Renal cortical epithelial cell (primary cell): Measurements from ENCODE around the gene ANO7. TPM values are rescaled to one million over a fixed set of nuclear protein-coding genes. Genes with fewer than 3 reads are reported as not detected.

ENCODE experiments used
- DNase-seq: peaks from one replicate; pipeline ENCODE4 v3.0.0-alpha.2; 2011; ENCODE audit warnings: low read depth
- total RNA-seq: library from RNA; depleted of rRNA; stranded (reverse); fragments of >200 nt; gene quantifications from 2 replicates; pipeline ENCODE4 v1.2.3, GENCODE V29; 2014

The ANO7 gene, protein sequence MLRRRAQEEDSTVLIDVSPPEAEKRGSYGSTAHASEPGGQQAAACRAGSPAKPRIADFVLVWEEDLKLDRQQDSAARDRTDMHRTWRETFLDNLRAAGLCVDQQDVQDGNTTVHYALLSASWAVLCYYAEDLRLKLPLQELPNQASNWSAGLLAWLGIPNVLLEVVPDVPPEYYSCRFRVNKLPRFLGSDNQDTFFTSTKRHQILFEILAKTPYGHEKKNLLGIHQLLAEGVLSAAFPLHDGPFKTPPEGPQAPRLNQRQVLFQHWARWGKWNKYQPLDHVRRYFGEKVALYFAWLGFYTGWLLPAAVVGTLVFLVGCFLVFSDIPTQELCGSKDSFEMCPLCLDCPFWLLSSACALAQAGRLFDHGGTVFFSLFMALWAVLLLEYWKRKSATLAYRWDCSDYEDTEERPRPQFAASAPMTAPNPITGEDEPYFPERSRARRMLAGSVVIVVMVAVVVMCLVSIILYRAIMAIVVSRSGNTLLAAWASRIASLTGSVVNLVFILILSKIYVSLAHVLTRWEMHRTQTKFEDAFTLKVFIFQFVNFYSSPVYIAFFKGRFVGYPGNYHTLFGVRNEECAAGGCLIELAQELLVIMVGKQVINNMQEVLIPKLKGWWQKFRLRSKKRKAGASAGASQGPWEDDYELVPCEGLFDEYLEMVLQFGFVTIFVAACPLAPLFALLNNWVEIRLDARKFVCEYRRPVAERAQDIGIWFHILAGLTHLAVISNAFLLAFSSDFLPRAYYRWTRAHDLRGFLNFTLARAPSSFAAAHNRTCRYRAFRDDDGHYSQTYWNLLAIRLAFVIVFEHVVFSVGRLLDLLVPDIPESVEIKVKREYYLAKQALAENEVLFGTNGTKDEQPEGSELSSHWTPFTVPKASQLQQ
- 1.2 and 1.8 TPM in 2 replicates for total RNA-seq

DNA sequence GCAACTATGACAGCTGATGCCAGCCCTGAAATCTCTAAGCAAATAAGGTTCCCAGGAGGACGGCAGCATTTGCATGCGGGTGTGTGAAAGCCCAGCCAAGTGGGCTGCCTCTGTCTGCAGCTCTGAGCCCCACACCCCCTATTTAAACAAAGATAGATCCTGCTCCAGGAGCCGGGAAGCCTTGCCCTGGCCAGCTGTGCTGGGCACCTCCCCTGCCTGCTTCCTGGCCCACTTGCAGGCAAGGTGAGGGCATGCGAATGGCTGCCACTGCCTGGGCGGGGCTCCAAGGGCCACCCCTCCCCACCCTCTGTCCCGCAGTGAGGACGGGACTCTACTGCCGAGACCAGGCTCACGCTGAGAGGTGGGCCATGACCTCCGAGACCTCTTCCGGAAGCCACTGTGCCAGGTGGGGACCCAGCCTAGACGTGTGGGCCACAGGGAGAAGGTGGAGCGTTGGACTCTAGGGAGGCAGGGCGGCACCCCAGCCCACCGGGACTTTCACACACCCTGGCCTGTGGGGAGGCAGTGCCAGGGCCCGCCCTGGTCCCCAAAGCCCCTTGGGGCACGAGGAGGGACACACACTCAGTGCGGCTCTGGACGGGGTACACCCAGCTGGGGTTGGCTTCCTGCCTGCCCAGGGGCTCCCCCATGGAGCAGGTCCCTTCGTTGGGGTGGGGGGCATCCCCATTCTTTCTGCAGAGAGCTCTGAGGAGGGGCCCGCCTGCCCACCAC is at the start of gene ANO7:
Gene ANO7, plus strand, starts transcription at position 317 of the 732 bp plus-strand sequence. CDS start 1,387 bp downstream, outside the sequence.
- no peak for DNase-seq

DNA sequence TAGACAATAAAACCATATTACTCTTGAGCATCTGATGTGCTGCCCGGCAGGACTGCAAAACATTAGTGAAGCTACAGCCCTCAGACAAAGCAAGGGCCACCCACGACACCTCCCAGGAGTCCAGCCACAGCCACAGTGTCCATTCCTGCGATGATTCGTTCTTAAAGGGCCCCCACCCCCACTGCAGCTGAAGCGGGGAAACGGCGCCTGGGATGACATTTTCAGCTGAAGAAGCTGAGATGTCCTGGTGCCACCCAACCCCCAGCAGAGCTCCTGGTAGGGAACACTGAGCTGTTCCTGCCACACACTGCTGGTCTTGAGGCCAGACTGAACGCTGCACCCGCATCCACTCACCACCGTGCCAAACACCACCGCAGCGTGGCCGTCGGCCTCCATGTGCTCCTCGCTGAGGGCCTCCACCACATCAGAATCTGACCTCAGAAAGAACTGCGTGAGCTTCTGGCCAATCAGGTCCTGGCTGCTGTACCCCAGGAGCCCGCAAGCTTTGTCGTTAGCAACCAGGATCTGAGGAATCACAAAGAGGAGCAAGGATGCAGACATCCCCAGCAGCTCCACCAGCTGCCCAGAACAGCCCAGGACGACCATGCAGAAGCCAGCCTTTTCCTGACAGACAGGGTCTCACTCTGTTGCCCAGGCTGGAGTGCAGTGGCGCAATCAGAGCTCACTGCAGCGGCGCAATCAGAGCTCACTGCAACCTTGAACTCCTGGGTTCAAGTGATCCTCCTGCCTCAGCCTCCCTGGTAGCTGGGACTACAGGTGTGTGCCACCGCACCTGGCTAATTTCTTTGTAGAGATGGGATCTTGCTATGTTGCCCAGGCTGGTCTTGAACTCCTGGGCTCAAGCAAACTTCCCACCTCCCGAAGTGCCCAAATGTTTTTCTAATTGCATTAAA is 48.7 kb upstream of the ANO7 start:
- DNase-seq = no peak

DNA sequence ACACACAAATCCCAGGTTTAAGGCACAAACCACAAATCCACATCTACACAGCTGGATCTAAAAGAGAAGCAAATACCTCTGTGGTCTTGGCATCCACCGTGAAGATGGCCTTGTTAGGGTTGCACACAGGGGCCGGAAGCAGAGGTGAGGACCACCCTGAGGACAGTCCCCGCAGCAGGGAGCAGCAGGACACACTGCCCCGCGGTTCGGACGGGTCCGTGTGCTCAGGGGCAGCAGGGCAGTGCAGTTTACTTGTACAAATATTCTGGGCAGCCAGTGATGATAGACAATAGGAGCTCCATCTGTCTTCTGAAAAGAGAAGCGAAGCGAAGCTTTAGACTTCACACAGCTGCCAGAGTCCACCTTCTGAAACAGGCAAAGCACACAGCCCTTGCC is 48.0 kb upstream of the ANO7 start:
- no peak for DNase-seq

DNA sequence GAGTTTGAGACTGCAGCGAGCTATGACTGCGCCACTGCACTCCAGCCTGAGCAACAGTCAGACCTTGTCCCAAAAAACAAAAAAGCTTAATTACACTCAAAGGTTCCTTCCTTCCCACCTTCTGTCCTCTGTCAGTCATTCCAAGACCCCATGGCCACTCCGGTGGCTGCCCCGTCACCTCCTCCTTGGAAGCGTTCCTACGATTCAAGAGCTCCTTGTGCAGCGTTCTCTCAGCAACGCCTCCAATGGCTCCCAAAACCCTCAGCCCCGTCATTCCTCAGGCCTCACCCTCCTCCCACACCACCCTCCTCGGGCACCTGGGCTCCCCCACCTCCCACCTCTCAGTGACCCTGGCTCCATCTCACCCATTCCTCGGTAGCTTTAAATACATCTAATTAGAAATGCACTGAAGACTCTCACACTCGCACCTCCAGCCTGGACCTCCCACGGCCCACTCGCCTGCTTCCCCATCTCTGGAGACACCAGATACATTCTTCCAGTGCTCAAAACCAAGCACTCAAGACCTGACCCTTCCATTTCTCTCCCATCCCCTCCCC is 47.2 kb upstream of the ANO7 start:
- DNase-seq = no peak

DNA sequence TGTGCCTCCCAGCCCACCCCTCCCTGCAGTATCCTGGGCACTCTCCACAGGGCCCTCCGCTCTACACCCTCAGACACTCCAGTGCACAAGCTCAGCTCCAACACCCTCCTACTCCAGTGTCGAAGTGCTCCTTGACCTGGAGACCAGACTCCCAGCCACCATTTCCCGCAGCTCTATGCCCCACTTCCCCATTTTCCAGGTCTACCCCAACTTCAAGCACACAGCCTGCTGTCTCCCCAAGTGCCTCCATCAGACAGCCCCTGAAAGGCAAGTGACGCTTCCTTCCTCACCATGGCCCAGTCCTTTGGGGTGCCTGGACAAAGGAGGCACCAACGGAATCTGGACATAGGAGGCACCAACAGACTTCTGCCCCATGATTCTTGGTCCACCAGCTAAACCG is 46.4 kb upstream of the ANO7 start:
- no peak for DNase-seq

DNA sequence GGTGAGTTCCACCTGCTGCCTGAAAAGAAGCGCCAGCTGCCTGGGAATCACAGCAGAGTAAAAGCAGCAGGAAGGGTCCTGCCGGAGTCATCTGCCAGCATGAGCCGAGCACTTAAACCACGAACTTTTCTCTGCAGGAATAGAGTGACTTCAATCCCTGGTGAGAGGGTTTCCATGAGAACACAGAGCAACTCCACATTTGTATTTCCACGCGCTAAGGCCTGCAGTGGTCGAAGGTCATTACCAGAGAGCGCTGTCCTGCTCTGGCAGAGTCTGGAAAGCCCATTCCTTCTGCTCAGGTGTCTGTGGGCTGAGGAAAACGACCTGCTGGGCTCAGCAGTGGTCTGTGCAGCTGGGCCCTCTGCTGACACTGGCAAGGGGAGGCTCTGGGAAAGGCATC is 45.9 kb upstream of the ANO7 start:
- DNase-seq = no peak

DNA sequence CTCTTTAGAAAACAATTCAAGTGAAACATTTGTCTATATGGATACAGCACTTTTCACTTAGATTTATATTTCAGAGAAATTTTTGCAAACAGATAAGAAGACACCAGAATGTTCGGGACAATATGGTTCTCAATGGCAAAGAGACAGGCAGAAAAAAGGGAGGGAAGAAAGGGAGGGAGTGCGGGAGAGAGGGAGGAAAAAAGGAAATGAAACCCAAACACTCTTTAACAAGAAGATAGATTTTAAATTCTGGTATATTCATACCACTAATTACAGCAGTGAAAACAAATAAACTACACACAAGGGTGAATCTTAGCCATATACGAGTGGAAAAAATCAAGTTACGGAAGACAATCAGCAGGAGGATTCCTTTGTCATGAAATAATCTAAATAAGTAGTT is 42.2 kb upstream of the ANO7 start:
- DNase-seq = no peak

DNA sequence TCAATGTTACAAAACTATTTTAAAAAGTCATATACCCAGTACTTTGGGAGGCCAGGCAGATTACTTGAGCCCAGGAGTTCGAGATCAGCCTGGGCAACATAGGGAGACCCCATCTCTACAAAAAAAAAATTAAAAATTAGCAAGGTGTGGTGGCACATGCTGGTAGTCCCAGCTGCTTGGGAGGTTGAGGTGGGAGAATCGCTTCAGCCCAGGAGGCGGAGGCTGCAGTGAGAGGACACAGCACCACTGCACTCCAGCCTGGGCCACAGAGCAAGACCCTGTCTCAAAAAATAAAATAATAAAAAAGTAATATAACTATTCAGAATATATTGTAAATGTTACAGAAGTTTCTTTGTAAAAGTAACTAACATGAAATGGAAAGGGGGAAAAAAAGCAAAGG is 41.1 kb upstream of the ANO7 start:
- no peak for DNase-seq

DNA sequence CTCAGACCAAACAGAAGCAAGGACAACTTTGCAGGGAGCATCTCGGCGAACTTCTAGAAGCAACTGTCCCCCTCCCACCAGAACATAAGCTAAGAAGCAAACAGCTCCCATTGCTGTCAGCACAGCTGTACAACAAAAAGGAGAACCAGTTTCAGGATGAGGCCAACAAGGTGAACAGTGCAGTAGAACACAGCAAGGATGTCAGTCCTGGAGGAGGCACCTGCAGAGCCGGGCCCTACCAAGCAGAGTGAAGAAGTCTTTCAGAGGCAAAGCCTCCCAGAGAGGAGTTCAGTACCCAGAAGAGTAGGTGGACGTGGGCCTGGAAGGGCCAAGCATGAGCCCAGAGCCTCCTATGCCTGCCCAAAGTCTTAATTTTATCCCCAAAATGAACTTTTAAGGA is 40.2 kb upstream of the ANO7 start:
- no peak for DNase-seq

DNA sequence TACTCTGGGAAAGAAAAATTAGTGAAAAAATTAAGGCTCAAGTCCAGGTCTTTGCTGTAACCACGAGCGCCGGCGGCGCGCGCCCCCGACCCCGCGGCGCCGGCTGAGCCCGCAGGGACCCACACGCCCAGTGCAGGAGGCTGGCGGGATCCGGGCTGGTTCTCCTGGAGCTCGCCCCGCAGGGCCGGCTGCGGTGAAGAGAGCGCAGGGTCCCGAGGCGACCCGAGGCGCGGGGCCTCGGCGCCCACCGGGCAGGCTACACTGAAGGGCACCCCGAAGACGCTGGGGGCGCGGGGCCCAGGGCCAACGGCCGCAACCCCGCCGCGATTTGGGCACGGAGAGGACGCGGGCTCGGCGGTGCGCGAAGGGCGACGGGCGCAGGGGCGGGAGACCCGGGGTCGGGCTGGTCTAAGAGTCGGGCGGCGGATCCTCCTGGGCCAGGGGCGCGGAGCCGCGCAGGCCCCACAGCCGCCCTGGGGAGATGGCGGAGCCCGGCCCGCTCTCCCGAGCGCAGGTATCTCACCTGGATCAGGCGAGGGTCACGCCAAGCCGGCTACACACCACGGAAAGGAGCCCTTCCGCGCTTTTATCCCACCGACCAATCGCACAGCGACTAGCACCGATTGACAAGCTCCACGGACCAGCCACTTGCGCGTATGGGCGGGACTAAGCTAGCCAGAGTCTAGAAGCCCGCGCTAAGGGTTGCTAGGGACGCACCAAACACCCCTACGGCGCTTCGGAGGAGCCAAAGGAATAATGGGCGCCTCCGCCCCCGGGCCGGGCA is 39.4 kb upstream of the ANO7 start, which contains the start of gene PASK:
Gene PASK, minus strand, starts transcription at position 582 of the 784 bp plus-strand sequence. CDS start 6,440 bp downstream, outside the sequence.
- peak; percentile 93 for DNase-seq

DNA sequence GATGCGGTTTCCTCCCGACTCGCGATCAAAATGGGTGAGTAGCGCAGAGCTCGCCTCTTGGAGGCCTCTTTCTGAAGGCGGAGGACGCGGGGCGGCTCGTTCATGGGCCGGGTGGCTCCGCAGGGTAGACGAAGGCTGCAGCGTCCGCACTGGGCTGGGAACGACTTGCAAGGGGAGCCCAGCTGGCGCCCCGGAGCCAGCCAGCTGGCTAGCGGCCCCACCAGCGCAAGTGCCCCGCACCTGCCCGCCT is 38.9 kb upstream of the ANO7 start:
- DNase-seq = no peak

DNA sequence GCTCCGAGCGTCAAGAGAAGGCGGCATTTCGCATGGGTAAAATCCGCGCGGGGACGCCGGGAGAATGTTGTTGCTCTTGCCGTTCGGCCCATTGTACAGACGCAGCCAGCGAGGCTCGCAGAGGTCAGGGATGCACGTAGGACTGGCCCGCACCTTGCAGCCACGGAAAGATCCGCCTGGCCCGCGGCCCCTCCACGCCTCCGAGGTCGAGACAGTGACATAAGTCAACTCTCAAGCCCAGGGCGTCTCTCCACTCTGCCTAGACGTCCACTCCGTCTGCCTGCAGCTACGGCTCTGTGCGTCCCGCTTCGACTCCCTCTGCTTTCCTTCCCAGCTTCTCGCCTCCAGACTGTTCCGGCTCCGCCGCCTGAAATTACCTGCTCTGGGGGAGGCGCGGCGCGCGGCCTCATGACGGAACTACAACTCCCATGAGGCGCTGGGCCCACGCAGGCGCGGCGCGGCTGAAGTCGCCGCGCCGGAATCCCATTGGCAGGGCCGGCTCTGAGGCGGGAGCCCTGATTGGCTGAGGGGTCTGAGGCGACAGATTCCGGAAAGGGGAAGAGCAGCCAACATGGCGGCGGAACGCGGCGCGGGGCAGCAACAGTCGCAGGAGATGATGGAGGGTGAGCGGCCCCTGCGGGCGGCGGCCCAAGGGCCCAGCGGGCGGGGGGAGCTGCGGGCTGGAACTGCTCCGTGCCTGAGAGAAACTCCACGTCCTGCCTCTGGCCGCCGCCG is 38.4 kb upstream of the ANO7 start, which contains the start of gene PPP1R7:
Gene PPP1R7, plus strand, starts transcription at position 543 of the 735 bp plus-strand sequence. Its CDS starts 29 bp downstream, at position 572.
- peak; percentile 85 for DNase-seq

DNA sequence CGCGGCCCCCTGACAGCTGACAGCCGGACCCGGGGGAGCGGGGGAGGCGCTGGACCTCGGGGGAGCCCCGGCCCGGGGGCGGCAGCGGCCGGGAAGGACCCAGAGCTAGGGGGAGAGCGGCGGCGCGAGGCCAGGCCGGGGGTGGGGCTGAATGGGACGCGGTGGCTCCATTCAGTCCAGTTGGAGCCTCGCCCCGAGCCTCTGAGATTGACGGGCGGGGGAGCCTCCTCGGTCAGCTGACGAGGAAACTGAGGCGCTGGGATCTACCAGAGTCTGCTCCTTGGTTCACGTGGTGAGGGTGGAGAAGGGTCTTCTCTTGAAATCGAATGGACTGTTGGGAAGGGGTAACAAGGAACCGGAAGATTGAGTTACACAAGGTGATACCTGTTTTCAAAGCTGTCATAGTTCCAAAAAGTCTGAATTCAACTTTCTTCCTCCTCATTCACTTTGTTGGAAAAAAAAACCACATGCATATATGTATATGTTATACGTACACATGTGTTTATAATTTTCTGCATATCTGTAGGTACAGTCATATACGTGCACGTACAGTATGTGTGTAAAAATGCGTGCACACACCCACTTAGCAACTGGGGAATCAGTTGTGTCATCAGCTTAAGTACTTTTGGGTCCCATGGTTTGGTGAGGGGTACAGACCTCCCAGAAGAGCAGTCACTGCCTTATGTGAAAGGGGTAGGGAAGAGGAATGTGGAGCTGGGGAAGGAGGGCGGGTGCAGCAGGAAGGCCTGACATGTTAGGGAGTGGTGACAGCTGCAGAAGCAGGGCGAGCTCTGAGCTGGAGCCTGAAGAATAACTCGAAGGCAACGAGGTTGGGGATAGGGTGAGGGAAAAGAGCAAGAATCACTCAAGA is 37.6 kb upstream of the ANO7 start:
- DNase-seq = no peak

DNA sequence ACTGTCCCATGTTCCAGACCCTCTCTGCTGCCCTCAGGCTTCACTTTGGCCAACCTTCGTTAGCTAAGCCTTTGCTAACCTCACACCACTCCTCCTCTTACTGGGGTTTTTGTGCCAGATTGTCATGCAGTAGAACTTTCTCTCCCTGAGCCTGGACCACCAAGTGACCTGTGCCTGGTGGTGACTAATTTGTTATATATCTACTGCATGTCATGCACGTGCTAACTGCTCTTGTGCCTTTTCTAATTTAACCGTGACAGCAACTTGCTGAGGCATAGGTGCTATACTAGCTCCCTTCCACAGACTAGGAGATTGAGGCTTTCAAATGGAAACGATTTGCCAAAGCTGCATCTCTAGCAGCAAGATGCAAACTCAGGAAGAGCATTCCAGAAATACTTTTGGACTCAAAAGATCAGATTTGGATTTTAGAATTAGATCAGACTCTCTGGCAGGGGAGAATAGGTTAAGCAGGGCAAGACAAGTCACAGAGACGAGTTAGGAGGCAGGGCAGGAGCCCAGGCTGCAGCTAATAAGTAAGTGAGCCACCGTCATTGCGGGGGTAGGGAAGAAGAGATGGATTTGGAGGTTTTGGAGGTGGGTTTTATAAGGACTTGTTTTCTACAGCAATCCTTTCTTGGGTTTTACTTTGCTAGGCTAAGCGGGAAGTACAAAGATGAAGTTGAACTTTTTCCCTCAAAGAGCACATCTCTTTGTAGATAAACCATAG is 36.4 kb upstream of the ANO7 start:
- no peak for DNase-seq

DNA sequence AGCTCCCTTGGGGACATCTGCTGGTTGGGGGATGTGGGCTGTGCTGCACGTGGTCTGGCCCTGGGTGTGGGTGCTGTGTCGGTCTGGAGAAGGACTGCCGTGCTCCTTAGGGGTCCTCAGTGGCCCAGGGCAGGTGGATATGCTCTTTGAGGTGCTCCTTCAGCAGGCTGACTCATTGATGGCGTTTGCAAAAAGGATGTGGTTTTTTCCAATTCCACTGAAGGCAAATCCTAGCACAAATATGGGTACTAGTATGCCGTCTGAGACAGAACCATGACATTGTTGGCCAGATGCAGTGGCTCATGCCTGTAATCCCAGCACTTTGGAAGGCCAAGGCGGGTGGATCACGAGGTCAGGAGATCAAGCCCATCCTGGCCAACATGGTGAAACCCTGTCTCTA is 34.9 kb upstream of the ANO7 start:
- no peak for DNase-seq

DNA sequence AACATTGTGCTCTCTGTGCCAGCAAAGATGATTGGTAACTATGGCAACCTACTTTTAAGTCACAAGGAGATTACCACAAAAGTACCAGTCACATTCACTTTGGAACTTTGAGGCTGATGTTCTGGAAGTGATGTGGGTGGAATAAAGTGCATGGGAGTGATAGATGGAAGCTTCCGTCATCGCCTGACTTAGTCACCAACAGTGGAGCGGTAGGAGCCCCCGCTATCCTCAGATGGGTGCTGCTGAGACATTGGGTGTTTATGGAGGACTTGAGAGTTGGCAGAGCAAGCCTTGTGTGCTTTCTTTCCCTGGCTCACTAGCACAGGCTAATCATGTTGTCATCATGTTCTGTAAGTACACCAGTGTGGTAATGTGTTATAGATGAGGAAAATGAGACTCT is 33.6 kb upstream of the ANO7 start:
- no peak for DNase-seq

DNA sequence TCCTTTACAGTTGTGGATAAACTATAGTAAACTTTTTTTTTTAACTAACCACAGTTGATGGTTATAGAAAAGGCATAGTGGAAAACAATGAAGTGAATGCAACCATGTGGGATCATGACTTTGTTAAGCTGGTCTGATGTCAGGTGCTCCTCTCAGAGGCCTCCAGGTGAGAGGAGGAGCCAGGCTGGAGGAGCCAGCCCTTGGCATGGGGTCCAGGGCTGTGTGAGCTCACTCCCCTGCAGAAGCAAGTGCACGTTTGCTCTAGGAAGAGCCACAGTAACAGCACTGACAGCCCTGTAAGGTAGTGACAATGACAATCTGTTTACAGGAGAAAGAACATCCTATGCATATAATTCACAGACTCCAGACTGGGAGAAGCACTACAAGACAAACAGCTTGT is 32.5 kb upstream of the ANO7 start:
- no peak for DNase-seq

DNA sequence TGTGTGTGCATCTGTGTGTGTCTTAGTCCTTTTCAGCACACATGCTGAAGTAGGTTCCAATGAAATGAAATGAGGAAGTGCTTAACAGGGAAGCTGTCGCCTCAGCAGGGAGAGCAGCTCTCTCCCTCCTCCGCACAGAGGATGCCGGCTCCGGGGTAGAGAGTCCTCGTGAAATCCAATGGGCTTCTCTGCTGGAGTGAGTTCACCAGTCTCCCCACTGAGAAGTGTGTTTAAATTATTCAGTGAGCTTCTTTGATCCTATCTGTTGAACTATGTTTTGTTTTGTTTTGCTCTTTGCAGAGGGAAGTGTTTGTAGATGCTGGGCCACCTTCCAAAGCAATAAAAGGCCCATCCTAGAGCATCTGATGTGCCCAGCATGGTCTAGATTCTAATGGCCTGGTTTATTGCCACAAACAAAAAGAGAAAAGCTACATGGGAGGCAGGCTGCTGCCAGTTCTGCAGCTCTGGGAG is 31.5 kb upstream of the ANO7 start:
- no peak for DNase-seq
